PFSK-1 (cell line): ENCODE data around the gene THSD7B.

Experiments
- FOXP2 ChIP-seq: optimal IDR thresholded peaks from 2 replicates; pipeline ENCODE3; 2011; ENCODE audit warnings: borderline replicate concordance, control low read depth, inconsistent platforms; ENCODE audit not compliant: insufficient read depth; ENCODE audit errors: extremely low read length, extremely low read depth
- POLR2AphosphoS5 ChIP-seq: IDR thresholded peaks from 2 replicates; pipeline ENCODE4 v1.6.1; 2012; ENCODE audit warnings: low read depth, mild to moderate bottlenecking, control low read depth, low read length, moderate library complexity
- SIN3A ChIP-seq: IDR thresholded peaks from 2 replicates; pipeline ENCODE4 v1.6.1; 2012; ENCODE audit warnings: mild to moderate bottlenecking, low read length, moderate library complexity, borderline replicate concordance; ENCODE audit not compliant: insufficient read depth
- TAF1 ChIP-seq: IDR thresholded peaks from 2 replicates; pipeline ENCODE4 v1.6.1; 2012; ENCODE audit warnings: low read length, control low read depth, borderline replicate concordance; ENCODE audit not compliant: insufficient read depth
- TF ChIP-seq, protein P1 (sequence below), 2 experiments: IDR thresholded peaks; 2 replicates each; pipeline versions ENCODE4 v1.6.1 to v1.8.0; 2011 to 2012; ENCODE audit warnings: low read depth in 2 of 2, low read length in 2 of 2, control low read depth in 1 of 2, inconsistent platforms in 1 of 2, mild to moderate bottlenecking in 1 of 2, moderate library complexity in 1 of 2; ENCODE audit not compliant: insufficient read depth in 1 of 2

THSD7B gene

DNA sequence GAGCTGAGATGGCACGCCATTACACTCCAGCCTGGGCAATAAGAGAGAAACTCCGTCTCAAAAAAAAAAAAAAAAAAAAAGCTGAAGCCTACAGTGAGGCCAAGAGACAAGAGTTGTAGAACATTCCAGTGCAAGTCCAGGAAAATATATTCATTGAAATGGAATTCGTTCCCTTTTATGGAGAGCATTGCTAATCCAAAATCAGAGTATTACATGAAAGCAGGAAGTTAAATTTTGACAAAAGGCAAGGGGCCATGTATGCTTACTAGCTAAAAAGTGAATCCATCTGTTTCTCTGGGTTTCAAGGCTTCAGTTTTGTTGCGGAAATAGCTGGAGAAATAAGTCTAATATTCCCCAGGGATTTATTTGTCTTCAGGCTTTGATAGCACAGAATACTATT is 471.7 kb downstream of the THSD7B start:
- no peak for TF ChIP-seq FOXP2

DNA sequence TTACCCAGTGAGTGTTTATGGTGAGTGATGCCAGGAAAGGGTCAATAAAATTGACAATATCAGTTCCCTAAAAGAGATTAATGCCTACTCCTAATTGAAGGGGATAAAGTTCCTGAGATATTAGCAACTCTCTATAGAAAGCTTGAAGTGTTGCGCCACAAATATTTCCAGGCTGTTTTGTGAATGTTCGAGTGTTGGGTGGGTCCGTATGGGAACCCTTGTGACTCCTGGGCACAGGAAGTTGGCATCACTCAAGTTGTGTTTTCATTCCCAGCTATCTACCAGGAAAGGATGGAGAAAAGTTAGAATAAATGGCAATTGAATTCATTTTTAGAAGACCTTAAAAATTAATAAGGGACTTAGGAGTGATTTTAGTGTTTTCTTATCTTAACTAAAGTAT is 472.7 kb downstream of the THSD7B start:
- no peak for TF ChIP-seq SIN3A
- TF ChIP-seq POLR2AphosphoS5: no peak
- TF ChIP-seq, protein P1, sequence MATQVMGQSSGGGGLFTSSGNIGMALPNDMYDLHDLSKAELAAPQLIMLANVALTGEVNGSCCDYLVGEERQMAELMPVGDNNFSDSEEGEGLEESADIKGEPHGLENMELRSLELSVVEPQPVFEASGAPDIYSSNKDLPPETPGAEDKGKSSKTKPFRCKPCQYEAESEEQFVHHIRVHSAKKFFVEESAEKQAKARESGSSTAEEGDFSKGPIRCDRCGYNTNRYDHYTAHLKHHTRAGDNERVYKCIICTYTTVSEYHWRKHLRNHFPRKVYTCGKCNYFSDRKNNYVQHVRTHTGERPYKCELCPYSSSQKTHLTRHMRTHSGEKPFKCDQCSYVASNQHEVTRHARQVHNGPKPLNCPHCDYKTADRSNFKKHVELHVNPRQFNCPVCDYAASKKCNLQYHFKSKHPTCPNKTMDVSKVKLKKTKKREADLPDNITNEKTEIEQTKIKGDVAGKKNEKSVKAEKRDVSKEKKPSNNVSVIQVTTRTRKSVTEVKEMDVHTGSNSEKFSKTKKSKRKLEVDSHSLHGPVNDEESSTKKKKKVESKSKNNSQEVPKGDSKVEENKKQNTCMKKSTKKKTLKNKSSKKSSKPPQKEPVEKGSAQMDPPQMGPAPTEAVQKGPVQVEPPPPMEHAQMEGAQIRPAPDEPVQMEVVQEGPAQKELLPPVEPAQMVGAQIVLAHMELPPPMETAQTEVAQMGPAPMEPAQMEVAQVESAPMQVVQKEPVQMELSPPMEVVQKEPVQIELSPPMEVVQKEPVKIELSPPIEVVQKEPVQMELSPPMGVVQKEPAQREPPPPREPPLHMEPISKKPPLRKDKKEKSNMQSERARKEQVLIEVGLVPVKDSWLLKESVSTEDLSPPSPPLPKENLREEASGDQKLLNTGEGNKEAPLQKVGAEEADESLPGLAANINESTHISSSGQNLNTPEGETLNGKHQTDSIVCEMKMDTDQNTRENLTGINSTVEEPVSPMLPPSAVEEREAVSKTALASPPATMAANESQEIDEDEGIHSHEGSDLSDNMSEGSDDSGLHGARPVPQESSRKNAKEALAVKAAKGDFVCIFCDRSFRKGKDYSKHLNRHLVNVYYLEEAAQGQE (IDR thresholded peaks at IDR 0.05; ENCODE audit: insufficient read depth in 1 of 2, low read depth in 2 of 2, low read length in 2 of 2): no peak
- no peak for TF ChIP-seq FOXP2
- no peak for TF ChIP-seq TAF1

DNA sequence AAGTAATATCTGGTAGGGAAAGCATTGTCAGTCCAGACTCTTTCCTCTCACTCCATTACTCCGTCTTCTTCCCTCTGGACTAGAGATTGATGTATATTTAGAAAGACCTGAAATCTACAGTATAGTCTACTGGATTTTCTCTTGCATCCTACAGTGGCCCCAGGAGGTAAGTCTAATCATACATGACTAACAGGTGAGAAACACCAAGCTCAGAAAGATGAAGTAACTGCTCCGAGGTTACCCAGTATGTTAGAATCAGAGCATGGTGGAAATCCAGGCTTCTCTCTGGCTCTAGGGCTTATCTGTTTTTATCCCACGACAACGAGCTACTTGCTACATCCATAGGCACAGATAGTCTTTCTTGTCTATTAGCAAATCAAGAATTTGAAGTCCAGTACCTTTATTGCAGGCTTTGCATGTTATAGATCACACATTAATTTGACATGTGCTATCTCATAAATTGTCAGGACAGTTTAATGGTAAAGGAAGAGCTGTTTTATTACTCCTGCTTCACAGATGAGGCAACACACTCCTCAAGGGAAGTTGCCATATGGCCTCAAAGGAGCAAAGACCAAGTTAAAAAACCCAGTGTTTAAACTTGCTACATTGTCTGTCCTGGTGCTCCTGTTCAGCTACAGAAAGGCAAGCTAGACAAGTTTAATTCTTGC is 484.3 kb downstream of the THSD7B start:
- TF ChIP-seq, protein P1 (IDR thresholded peaks at IDR 0.05; ENCODE audit: insufficient read depth in 1 of 2, low read depth in 2 of 2, low read length in 2 of 2): no peak
- TF ChIP-seq SIN3A (no peak), POLR2AphosphoS5 (no peak), FOXP2 (no peak), TAF1 (no peak)

DNA sequence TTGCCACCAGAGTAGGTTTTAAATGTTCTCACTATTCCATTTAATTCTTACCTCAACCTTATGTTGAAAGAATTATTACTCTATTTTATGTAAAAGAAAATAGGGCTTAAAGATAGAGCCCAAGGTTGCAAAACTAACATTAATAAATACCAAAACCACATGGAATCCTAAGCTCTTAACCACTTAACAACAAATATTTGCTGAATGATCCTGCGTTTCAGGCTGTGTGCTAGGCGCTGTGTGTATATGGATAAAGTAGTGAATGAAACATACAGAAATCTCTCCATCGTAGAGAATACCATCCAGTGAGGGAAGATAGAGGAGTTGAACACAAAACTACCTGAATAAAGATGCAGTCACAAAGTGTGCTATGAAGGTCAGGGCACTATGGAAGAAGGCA is 485.1 kb downstream of the THSD7B start:
- TF ChIP-seq, protein P1 (IDR thresholded peaks at IDR 0.05; ENCODE audit: insufficient read depth in 1 of 2, low read depth in 2 of 2, low read length in 2 of 2): no peak
- TF ChIP-seq TAF1 (no peak), POLR2AphosphoS5 (no peak), FOXP2 (no peak), SIN3A (no peak)

DNA sequence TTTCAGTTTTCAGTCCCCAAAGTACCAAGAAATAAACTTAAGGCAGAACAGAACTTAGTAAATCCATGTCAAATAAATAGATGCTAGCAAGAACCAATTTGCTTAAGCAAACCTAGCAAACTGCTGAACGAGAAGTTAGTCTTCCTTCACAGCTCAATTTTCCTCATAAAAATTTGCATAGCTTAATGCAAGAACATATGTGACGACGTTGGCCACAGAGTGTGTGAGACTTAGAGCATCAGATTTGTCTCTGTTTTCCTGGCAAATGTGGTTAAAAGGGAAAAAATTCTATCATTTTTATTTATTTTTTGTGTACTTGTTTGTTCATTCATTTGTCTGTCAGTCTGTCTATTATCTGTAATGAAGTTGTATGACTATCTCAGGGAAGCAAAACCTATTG is 485.7 kb downstream of the THSD7B start:
- TF ChIP-seq FOXP2: no peak
- TF ChIP-seq, protein P1 (IDR thresholded peaks at IDR 0.05; ENCODE audit: insufficient read depth in 1 of 2, low read depth in 2 of 2, low read length in 2 of 2): no peak
- TF ChIP-seq POLR2AphosphoS5: no peak
- no peak for TF ChIP-seq TAF1
- TF ChIP-seq SIN3A: no peak
